Daoy (cell line): Measurements from ENCODE around the gene TIAM1. TPM values are rescaled to one million over a fixed set of nuclear protein-coding genes. Genes with fewer than 3 reads are reported as not detected.
A peak's percentile ranks its signal among the peaks of the same experiment; 100 is the strongest.

ENCODE experiments used
- DNase-seq: peaks from one replicate; pipeline ENCODE4 v3.0.0-alpha.2; 2015; ENCODE audit warnings: low read depth
- total RNA-seq: library from RNA; depleted of rRNA; stranded (reverse); fragments of >200 nt; shearing (Covaris generic); gene quantifications from 2 replicates; pipeline ENCODE4 v1.2.3, GENCODE V29; 2014

TIAM1 gene
- total RNA-seq, 1 experiment from 2014 or later = 17.8 TPM

DNA sequence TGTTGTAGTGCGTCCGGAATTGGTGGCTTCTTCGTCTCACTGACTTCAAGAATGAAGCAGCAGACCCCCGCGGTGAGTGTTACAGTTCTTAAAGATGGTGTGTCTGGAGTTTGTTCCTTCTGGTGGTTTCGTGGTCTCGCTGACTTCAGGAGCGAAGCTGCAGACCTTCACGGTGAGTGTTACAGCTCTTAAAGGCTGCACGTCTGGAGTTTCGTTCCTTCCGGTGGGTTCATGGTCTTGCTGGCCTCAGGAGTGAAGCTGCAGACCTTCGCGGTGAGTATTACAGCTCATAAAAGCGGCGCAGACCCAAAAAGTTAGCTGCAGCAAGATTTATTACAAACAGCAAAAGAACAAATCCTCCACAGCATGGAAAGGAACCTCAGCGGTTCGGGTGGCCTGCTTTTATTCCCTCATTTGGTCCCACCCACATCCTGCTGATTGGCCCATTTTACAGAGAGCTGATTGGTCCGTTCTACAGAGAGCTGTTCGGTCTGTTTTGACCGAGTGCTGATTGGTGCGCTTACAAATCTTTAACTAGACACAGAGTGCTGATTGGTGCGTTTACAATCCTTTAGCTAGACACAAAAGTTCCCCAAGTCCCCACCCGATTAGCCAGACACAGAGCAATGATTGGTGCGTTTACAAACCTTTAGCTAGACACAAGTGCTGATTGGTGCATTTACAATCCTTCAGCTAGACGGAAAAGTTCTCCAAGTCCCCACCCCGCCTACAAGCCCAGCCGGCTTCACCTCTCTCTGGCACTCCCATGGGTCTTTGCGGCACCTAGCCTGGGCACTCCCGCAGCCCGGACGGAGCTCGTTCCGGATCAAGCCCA is 256.2 kb downstream of the TIAM1 start:
- no peak for DNase-seq

DNA sequence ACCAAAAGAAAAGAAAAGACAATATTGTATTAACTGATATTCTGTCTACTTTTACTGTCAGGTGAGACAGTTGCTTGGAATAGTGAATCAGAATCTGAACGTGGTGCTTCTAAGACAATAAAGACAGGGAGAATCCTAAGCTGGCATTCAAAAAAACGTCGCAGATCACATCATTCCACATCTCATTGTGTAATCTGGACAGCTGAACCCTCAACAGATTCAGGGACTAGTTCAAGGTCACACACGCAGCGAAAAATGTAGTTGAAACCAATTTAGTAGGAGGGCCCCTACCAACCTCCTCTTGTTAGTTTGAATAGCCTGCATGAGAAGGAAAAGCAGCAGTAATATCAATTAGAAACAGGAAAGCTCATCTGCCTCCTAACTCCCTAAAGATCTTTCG is 259.4 kb downstream of the TIAM1 start:
- no peak for DNase-seq

DNA sequence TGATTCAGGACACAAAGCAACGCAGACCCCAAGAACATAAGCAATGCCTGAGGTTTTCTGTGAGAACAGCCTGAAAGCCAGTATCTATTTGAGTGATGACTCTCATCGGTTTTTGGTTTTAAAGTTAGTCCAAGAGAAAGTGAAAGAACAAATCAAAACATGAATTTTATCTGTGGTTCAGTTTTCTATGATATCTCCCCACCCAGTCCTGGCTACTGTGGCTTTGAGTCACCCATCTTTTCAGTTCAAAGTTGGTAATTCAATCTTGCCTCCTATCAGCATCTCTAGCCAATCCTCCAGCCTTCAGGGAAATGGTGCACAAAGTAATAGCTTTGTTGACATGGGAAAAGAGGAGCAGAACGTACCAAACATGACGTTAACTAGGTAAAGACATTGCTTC is 265.3 kb downstream of the TIAM1 start:
- DNase-seq = peak; percentile 60

DNA sequence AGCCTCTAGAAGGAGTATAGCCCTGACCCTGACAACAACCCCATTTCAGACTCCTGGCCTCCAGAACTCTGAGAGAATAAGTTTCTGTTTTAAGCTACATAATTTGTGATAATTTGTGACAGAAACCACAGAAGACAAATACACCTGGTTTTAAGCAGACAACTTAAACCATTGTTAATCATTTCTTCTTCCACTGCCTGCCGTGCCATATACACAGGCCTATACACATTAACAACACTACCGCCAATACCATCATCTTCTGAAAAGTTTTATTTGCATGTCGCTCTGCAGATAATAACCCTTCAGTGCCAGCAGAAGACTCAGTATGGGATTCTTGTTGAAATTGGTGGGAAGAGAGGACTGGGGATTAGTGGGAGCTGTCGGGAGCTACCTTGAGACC is 265.8 kb downstream of the TIAM1 start:
- no peak for DNase-seq

DNA sequence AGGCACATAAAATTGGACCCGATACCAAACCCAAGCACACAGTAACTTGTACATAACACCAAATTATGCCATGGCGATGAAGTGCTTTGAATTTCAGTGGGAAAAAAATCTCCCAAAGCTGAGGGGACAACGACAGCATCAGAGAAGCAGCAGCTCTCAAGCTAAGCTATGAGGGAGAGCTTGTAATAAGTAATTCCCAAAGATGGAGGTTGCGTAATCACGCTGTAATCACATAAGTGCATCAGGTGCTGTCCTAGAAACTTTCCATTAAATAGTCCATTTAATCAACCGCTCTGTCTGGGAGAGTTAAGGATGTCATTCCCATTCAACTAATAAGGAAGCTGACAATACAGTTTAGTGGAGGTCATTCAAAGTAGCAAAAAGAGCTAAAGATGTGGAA is 268.2 kb downstream of the TIAM1 start:
- no peak for DNase-seq

DNA sequence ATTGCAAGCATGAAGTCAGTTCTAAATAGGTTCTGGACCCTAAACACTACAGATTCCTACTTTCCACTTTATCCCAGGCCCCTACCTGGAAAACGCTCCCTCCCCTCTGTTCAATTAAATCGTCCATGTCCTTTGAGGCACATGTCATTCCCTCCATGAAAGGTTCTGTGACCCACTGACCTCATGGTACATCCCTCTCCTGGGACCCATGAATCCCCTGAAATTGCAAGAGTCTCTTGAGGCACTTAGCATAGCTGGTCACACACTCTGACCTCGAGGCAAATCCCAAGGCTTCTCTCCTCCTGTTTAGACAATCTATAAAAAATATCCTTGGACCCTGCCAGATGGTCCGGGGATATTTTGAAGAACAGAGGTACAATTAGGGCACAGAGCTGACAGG is 271.5 kb downstream of the TIAM1 start:
- DNase-seq = no peak
